Measurements from ENCODE around the gene MLIP.

The MLIP gene

GRCh38 chr6:54289426-54289825 lies 178.2 kb downstream of the MLIP start:
- DNase-seq = no peak

GRCh38 chr6:54291146-54291545 lies 179.9 kb downstream of the MLIP start:
- DNase-seq = no peak

DNA sequence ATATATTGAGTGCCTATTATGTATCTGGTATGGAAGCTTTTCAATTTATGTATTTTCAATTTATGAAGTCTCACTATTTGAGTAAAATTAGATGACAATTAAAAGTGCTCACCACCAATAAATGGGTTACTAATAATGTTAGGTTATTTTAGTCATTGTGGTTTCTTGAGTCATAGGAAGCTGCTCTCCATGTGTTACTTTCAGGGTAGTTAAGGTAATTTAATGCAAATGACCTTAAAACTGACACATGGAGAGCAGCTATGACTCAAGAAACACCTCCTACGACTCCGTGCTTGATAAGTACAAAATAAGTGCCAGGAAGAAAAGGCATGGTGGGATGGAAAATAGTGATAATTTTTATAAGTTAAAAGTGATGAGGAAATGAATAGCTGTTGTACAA lies 180.5 kb downstream of the MLIP start:
- no peak for DNase-seq

GRCh38 chr6:54294965-54295532 lies 183.8 kb downstream of the MLIP start:
- no peak for DNase-seq

GRCh38 chr6:54299542-54300269 lies 188.5 kb downstream of the MLIP start:
- no peak for DNase-seq

- no peak for DNase-seq
These were observed 190.5 kb downstream of the MLIP start for GRCh38 chr6:54301770-54302169.

DNA sequence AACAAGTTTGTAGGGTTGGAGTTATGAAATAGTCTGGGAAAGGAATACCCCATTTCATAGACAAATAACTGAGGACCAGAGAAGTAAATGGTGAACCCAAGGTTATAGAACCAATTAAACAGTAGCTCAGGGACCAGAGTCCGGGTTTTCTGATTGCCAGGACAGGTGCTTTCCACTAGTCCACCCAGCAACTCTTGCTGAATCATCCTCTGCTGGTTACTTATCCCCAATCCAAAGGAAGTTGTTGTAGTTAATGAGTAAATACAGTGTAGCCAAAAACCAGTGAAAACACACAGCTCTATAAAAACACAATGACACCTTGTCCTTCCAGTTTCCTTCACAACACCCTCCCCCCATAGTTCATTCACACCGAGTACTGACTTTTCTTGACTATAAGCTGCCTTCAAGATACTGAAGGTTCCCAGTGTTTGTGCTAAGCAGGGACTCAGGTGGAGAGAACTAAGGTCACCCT lies 196.2 kb downstream of the MLIP start:
- no peak for DNase-seq

- no peak for DNase-seq
These were observed 197.2 kb downstream of the MLIP start, which contains the start of gene TINAG for GRCh38 chr6:54308289-54308985. Gene TINAG, plus strand, starts transcription at chr6:54308441. Its CDS starts 110 bp downstream, at chr6:54308551.

DNA sequence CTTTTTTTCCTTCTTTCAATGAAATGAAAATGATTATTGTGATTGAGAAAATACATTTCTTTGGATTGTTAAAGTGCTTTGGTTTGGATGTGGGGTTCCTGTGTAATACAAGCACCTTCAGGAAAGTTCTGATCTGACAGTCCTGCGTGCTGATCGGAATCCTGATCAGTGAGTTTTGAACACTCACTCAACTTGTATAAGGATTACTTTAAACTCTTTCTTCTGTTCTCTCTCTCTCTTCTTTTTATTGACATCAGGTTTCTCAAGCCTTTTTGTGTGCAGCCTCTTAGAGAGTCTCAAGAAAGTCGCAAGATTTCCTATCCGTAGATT lies 197.7 kb downstream of the MLIP start:
- no peak for DNase-seq

DNA sequence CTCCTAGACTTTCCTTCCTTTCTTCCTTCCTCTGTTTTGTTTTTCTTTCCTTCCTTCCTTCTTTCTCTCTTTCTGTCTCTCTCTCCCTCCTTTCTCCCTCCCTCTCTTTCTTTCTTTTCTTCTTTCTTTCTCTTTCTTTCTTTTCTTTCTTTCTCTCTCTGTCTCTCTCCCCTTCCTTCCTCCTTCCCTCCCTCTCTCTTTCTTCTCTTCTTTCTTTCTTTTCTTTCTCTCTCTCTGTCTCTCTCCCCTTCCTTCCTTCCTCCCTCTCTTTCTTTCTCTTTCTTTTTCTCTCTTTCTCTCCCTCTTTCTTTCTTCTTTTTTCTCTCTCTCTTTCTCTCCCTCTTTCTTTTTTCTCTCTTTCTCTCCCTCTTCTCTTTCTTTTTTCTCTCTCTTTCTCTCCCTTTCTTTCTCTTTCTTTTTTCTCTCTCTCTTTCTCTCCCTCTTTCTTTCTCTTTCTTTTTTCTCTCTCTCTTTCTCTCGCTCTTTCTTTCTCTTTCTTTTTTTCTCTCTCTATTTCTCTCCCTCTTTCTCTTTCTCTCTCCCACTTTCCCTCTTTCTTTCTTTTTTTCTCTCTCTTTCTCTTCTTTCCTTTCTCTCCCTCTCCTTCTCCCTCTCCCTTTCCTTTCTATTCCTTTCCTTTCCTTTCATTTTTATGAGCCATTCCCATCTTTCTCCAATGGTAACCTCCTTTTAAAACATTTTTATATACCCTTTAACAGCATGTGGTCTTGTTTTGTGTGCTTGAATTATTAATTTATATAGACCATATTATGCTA lies 199.3 kb downstream of the MLIP start:
- no peak for DNase-seq

GRCh38 chr6:54315656-54316055 lies 204.4 kb downstream of the MLIP start:
- DNase-seq = no peak
